Measurements from ENCODE around the gene LAMC1. TPM values are rescaled to one million over a fixed set of nuclear protein-coding genes. Genes with fewer than 3 reads are reported as not detected.

The LAMC1 gene
- total and polyA plus RNA-seq, 2 of the 4 experiments (the other 2 are of a cell fraction) = 249 to 394 TPM

GRCh38 chr1:183039330-183039729, 16.1 kb downstream of the LAMC1 start:
- Histone ChIP-seq H4K8ac (ENCODE audit: low read depth in 2 of 2, low read length in 2 of 2) (0 out of 4 replicates have a peak overlapping the region, but pooled peaks of 1 of the 2 experiments have one; percentile 7), H3K23ac (ENCODE audit: low read depth, low read length) (peak overlapping the region; percentile 73), H3K14ac (replicated peaks; ENCODE audit: low read depth, low read length) (peak overlapping the region; percentile 41; the same call in 1 of the 2 replicates), H3K27me3 (ENCODE audit: control insufficient read depth, insufficient read depth, low read length) (no peaks in the 10 kb centered on the region), H2BK15ac (ENCODE audit: low read depth, low read length) (no peak overlapping the region), H3K9me3 (ENCODE audit: control insufficient read depth, insufficient read depth, low read length) (no peaks in the 10 kb centered on the region), H3K4me3 (ENCODE audit: insufficient read depth, low read depth, low read length) (no peak overlapping the region), H2AFZ (replicated peaks; ENCODE audit: low read length, poor library complexity) (no peak overlapping the region), H4K5ac (ENCODE audit: low read depth, low read length) (no peak overlapping the region), H2BK20ac (ENCODE audit: low read depth, low read length) (peak overlapping the region; percentile 33; the same call in 1 of the 2 replicates), H3K56ac (ENCODE audit: extremely low read depth, insufficient read depth, low read length) (no peak overlapping the region), H3K27ac (ENCODE audit: insufficient read depth, low read length) (no peak overlapping the region), H2BK120ac (ENCODE audit: low read depth, low read length) (0 out of 2 replicates have a peak overlapping the region, but pooled peaks have one; percentile 29), H4K91ac (ENCODE audit: insufficient read depth, low read depth, low read length) (no peak overlapping the region), H3K4me1 (ENCODE audit: control insufficient read depth, insufficient read depth, low read length) (peaks cover 24% of the 10 kb centered on the region), H2AK5ac (ENCODE audit: low read depth, low read length) (no peak overlapping the region), H2AK9ac (replicated peaks; ENCODE audit: low read depth, low read length, poor library complexity) (no peak overlapping the region), H3K79me1 (ENCODE audit: low read depth in 1 of 2, low read length in 2 of 2) (peaks cover 7 to 68% of the 10 kb centered on the region in 2 experiments), H3K4ac (ENCODE audit: low read depth, low read length) (no peak overlapping the region; the same call in 1 of the 2 replicates), H2BK5ac (ENCODE audit: low read depth, low read length, poor library complexity, severe bottlenecking) (peak overlapping the region; percentile 17), H3K18ac (ENCODE audit: low read depth, low read length) (no peak overlapping the region), H3K4me2 (ENCODE audit: low read depth, low read length) (peak overlapping the region; percentile 33; the same call in 1 of the 2 replicates), H4K20me1 (ENCODE audit: insufficient read depth, low read length) (peaks cover 89% of the 10 kb centered on the region), H3K9ac (ENCODE audit: low read depth, low read length) (no peak overlapping the region), H3K9me1 (ENCODE audit: insufficient read depth, low read length) (peaks cover 16% of the 10 kb centered on the region), H3K36me3 (ENCODE audit: control insufficient read depth, insufficient read depth, low read length) (peaks cover 4% of the 10 kb centered on the region)
- POLR2A ChIA-PET (ENCODE audit: unreplicated experiment) = no interaction called here
- in situ Hi-C loops (cut with MboI; ENCODE audit: low sequenced_read_pairs) = no loop called here
- DNase-seq = no peak
- 76% methylated on average over 2 of the region's 4 CpGs; no CpG with 5 or more reads in 1 of the 2 experiments for WGBS, 2 experiments (ENCODE audit: extremely low coverage in 2 of 2, insufficient read length in 1 of 2)
- CTCF ChIA-PET = no interaction called here
- ATAC-seq (ENCODE audit: low read depth) = no peak; the same call in 1 of the 2 replicates
- no TSS peak for BruUV-seq (replicated peaks)
- dilution Hi-C loops (cut with HindIII; ENCODE audit: low sequenced_read_pairs, unreplicated experiment) = no loop called here
- TF ChIP-seq POLR2A (IDR thresholded peaks at IDR 0.05; ENCODE audit: low read depth, low read length) (no peak), CTCF (conservative IDR thresholded peaks at IDR 0.05; ENCODE audit: low read depth, low read length) (no peak), NFE2L2 (IDR thresholded peaks at IDR 0.05; ENCODE audit: low read depth, low read length) (no peak), MAFK (IDR thresholded peaks at IDR 0.05; ENCODE audit: low read depth, low read length) (no peak), MXI1 (IDR thresholded peaks at IDR 0.05; ENCODE audit: borderline replicate concordance, low read depth, low read length) (no peak), CEBPB (IDR thresholded peaks at IDR 0.05; ENCODE audit: low read depth, low read length) (no peak), RAD21 (IDR thresholded peaks at IDR 0.05; ENCODE audit: low read length) (no peak), RCOR1 (IDR thresholded peaks at IDR 0.05; ENCODE audit: insufficient replicate concordance, low read length) (no peak), MAZ (IDR thresholded peaks at IDR 0.05; ENCODE audit: borderline replicate concordance, low read depth, low read length) (no peak), SMC3 (IDR thresholded peaks at IDR 0.05; ENCODE audit: low read depth, low read length) (no peak), FOS (IDR thresholded peaks at IDR 0.05; ENCODE audit: low read depth, low read length) (no peak), USF2 (IDR thresholded peaks at IDR 0.05; ENCODE audit: low read depth, low read length) (no peak), ELK1 (IDR thresholded peaks at IDR 0.05; ENCODE audit: borderline replicate concordance, low read depth, low read length) (no peak), RFX5 (IDR thresholded peaks at IDR 0.05; ENCODE audit: low read depth, low read length) (no peak), BHLHE40 (IDR thresholded peaks at IDR 0.05; ENCODE audit: low read depth, low read length) (no peak), CHD1 (IDR thresholded peaks at IDR 0.05; ENCODE audit: low read depth, low read length) (no peak)
- intact Hi-C loops (cut with micrococcal nuclease) = no loop called here

Measured in IMR-90 (cell line).